Activated T-helper 1 cell treated with Interleukin-2 at 50 U/mL for 16 hours (primary cell): ENCODE data around the gene ZNF618.
"Not testable (repeated sequence)": the region's sequence is repeated elsewhere in the genome, so short reads cannot be mapped to it uniquely, and the experiment has no call there.

Source experiments
- DNase-seq: peaks from one replicate; pipeline ENCODE4 v3.0.0-alpha.2; 2020; ENCODE audit warnings: low read depth

ZNF618 gene

DNA sequence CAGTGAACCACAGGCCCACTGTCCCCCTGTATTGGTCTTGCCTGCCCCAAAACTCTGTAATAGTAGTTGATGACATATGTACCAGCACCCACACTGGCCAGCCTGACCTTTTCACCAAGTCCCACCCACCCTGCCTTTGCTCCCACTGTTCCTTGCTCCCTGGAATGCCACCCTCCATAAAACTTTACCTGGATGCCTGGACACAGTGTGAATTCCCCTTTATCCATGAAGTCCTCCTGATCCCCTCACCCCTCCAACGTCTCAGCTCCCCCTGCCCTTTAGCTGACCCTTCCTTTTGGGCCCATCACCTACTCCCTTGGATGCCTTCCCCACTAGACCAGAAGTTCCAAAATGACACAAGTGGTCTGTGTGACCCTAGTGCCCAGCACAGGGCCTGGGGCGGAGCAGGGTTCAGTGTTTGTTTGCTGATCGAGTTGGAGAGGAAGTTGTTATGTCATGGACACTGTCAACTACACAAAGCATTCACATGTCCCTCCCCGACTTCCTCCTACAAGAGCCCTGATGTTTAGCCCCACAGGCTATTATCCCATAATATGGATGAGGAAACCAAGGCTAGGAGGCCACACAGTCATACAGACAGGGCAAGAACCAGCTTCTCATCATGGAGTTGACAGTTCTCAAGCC is 185.8 kb downstream of the ZNF618 start:
- DNase-seq: no peak

DNA sequence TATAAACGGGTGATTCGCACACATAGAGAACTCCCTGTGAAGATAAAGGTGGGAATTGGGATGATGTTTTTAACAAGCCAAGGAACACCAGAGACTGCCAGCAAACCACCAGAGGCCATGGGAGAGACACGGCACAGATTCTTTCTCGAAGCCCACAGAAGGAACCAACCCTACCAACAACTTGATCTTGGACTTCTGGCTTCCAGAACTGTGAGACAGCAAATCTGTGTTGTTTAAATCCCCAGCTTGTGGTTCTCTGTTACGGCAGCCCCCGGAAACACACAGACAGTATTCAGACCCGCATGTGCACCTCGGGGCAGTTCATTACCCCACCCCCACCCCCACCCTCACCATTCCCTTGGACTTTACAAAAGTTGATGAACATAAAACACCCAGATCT is 189.2 kb downstream of the ZNF618 start:
- DNase-seq: no peak

DNA sequence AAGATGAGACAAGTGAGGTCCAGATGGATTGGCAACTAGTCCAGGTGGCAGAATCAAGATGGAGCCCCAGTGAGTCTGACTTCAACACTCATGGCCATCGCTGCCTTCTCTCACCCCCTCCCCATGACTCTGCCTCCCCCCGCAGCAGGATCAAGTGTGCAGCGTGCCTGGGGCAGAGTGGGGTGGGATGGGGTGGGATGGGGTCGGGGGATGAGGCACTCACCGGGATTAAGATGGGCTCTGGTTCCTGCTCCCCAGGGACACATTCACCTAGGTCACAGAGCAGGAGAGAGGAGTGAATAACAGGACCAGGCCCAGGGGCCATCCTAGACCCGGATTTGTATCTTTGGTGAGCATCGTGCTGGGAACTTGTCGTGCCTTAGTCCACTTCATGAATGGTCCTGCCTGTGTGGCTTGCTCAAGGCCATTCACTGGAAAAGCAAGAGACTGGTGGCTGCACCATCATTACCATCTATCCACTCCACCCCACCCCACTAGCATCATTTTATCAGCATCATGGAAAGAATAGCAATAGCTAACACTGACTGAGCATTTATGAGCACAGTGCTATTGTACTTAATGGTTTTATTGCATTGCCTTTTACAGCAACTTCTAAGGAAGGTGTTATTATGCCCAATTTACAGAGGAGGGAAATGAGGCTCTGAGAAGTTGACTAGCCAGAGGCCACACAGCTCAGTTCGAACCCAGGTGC is 193.5 kb downstream of the ZNF618 start:
- DNase-seq: no peak

DNA sequence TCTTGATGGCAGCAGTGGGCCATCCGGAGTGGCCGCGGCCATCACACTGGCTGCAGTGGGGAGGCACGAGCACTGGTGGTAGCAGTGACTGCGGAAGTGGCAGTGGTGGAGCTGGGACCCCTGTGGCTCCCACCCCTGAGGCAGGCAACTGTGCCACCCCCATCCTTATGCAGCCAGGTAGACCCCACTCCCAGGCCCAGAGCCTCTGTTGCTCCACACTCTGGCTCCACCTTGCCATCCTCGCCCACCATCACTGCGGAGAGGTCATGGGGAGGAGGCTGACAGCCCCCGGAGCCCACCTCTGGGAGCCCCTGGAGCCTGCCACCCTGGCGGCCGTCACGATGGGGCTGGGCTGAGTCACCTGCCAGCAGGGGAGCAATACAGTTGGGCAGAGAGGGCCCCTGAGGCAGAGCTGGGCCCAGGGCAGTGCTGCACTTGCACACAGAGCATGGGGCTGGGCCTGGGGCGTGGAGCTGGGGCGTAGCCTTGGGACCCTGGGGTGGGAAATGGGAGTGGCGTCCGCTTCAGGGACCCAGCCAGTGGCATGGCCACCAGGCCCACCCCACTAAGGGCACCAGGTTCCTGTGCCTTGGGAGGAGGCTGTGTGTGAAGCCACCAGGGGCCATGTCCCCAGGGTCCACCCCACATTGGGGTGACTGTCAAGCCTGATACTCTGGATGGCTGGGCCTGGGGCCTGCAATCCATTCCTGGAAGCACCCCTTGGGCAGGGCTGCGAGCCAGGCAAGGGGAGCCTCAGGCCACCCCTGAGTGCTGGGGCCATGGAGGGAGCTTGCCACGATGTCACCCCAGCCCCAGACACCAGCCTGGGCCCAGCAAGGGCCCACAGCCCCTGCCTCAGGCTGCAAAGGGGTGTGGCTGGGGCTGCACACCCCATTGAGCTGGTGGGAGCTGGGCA is 194.3 kb downstream of the ZNF618 start:
- DNase-seq: no peak

DNA sequence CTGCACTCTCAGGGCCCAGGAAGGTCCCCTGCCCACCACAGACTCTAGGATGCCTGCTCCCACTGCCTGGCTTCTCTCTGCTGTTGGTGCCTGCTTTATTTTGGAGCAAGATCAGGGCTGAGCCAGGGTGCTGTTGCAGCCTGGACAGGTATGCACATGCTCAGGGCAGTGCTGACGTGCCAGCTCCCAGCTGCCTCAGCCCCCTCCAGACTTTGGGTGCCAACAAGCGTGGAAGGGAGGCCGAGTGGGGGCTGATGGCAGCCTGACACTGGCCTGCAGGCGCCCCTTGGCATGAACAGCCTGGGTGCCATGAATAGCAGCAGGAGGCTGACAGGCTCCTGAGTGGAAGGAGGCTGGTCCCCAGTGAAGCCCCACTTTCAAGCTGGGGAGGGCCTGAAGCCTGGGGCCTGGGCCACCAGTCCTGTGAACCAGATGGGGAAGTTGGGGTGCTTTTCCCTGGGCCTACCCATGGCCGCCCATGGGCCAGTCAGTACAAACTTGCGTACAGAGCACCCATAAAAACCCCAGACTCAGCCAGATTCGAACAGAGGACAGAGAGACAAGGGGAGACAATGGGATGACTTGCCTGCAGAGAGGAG is 195.2 kb downstream of the ZNF618 start:
- DNase-seq: no peak

DNA sequence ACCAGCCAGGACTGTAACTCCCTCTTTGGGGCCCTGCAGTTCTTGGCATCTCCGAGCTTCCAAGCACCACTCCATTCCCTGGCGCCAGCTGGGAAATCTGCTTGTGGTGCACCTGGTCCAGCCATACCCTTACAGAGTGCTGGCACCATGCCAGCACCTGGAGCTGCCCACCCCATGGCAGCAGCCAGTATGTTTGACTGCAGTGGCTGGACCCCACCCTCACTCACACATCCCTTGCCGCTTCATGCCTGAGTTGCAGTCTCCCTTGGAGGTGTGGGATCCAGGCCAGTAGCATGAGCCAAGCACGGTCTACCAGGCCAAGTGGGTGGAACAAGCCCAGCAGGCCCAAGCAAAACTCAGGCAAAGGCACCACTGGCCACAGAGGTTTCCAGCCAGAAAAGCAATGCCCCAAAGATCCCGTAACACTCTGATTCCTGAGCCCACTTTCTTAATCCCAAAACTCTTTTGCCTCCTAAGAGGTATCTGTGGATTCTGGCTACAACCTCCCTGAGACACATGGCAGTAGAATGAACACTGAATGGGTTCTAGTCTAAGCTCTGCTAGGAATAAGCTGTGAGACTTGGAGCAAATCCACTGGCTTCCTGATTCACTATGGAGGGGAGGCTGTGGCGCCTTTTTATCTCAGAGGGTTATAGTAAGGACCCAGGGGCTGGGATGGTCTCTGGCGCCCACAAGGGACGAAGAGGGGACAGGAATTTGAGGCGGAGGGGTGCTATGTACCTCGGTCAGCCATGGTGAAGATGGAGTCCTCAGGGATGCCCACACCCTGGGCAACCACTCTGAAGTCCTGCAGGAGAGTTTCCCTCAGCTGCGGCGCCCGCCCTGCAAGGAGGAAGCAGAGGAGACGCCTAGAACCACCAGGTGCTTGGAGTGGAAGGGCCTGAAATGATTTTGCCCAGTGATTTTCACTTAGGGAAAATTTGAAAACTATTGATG is 196.4 kb downstream of the ZNF618 start:
- no peak for DNase-seq

DNA sequence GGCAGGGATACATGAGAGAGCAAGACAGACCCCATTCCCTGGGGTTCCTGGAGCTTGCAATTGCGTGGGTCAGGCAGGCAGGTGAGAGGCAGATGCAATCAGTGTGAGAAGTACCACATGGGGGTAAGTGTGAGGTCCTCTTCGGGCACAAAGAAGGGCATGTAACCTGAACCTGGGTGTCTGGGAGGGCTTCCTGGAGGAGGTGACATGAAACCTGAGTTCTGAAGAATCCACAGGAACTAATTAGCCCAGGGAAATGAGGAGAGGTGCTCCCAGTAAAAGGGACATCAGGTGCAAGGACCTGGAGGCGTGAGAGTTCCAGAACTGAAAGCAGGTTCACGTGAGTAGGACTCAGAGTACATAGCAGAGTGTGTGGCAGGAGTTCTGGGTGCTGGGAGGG is 199.5 kb downstream of the ZNF618 start:
- DNase-seq: no peak

DNA sequence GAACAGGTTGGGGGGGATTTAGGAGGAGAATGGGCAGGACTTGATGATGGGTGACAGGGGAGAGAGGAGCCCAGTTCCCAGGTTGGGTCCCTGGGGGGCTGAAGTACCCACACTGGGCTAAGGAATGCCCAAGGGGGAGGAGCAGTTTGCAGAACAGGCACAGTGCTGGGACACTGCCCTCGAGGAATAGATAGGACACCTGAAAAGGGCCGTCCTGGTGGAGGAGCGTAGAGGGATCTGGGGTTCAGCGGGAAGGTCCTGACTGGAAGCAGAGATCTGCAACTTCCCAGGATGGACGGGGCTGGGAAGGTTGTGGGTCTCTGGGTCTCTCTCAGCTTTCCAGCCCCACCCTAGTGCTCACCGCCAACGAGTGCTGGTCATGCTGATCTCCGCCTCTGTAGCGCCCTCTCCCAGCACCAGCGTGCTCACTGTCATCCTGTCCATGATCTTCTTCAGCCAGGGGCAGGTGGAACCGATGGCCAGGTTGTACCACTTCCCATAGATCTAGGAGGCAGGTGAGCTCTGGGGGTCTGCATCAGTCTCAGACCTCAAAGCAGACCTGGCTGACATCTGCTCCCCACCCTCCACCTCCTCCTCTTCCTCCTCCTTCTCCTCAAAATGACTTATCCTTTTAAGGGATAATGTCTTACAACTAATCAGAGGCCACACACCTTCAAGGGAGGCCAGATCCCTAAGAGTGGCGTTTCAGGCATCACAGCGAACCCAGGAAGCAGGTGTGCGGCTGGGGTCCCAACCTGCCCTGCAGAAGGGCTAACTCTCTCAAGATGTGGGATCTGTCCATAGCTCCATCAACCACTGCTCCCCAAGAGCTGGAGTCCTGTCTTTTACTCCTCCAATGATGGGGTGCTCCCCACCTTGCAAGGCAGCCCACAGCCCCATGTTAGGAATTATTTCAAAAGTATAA is 200.4 kb downstream of the ZNF618 start:
- DNase-seq: no peak

DNA sequence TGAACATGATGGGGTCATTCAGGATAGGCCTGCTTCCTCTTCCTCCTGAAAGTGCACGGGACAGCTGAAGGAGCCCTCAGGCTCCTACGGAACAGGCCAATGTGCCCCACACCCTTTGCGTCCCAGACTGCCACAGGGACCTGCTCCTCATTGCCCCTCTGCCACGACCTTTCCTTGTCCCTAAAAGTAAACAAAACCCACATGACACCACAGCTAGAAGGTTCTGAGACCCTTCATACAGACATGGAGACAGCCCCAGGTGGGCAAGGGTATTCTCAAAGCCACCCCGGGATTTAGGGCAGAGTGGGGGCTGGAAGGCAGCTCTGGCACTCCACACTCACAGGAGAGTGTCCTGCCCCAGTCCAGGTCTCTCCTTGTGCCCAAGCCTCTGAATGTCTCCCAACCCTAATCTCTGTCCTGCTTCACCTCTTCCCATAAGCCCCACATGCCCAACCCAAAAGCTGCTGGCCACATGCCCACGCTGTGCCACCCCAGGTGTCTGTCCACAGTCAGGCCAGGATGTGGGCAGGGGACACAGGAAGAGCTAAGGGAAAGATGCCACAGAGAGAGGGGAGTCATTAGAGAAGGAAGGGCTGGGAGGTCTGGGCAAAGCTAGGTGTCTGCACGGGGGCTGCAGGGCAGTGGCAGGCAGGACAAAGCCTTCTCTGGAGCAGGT is 201.2 kb downstream of the ZNF618 start:
- no peak for DNase-seq

DNA sequence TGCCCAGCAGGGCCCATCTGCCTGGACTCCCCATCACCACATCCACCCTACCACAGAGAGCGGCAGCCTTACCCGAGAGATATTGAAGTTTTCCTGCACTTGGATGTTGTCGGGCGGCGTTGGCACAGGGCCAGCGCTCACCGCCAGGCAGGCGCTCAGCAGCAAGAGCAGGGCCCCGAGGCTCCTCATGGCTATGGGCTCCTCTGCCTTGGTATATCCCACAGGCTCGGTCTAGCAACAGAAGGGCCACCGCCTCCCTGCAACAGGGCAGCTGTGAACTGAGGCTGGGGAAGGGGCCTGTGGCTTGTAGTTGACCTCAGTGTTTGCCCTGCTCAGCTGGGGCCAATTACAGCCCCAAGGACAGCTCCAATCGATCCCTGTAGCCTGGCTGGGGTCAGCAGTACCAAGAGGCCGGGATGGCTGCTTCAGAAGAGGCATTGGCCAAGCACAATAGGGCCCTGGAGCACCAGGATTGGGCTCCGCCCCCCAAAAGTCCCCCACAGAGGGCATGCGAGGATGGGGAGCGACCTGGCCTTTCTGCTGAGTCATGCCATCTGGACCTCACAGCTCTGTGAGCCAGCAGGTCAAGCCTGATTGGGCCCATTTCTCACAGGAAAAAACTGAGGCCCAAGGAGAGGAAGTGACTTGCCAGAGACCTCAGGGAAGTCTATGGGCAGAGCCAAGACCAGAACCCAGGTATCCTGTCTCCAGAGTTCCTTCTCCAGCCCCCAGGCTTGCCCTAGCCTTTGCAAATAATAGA is 202.1 kb downstream of the ZNF618 start, which contains the start of gene AMBP:
TSS of gene AMBP (minus strand) at position 280 of the 760 bp plus-strand sequence. CDS start at position 189, 91 bp downstream.
- DNase-seq: no peak

DNA sequence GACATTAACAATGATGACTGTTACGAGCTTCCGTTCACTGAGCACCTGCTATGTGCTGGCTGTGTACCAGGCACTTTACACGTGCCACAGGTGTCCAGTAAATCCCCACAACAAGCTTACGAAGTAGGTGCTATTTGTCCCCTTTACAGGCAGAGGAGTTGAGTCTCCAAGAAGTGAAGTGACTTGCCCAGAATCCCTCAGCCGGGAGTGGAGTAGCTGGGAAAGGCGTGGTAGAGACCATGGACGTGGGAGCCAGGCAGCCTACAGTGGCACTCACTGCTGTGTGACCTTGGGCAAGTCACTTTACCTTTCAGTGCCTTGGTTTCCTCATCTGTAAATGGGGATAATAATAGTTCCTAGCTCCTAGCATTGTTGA is 202.7 kb downstream of the ZNF618 start:
- no peak for DNase-seq

DNA sequence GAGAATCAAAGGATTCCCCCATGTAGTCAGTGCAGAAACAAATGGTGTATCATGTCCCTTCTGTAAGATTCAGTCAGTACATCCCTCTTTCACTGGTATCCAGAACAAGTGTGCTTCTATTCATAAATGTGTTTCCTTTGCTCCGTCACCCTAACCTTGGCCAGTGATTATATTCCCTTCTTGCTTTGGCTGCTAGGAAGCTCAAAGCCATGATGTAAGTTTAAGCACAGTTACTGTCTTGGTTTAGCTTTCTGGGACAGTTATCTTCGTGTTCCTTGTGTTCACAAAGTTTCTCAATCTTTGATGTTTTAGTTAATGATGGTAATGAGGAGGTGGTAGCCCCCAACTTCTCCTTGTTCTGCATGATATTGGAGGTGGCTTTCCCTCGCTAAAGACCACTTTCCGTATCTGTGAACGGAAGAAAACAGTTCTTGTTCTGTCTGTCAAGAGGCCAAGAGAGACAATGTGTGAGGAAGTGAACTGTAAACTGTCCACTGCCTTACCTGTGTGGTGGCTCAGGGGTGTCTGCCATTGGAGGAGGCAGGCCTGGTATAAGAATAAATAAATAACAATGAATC is 204.2 kb downstream of the ZNF618 start:
- DNase-seq: no peak

DNA sequence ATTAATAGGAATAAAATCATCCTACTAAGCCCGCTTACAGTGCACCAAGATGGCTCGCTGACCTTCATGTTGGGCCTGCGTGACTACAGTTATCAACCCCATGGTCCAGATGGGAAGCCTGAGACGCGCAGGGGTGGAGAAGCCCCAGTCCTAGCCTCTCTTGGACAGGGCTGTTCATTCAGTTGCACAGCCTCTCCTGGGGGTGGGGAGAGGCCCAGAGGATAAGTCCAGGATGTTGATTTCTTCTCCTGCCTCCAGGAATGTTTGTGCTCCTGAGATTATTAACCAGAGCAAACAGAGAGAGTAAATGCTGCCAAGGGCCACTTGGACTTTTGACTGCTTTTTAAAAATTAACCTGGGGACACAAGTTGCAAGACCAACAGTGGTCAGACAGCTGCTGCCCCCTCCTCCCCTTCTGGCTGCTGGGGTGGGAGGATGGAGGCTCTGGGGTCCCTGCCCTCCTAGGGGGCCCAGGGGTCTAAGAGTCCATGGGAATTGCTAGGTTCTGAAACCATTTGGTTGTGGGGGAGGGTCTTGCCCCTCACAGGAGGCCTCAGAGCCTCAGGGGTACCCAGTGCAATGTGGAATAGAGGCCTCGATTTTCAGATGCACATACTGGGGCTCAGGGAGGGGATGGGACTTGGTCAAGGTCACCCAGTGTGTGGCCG is 204.8 kb downstream of the ZNF618 start:
- DNase-seq: no peak

DNA sequence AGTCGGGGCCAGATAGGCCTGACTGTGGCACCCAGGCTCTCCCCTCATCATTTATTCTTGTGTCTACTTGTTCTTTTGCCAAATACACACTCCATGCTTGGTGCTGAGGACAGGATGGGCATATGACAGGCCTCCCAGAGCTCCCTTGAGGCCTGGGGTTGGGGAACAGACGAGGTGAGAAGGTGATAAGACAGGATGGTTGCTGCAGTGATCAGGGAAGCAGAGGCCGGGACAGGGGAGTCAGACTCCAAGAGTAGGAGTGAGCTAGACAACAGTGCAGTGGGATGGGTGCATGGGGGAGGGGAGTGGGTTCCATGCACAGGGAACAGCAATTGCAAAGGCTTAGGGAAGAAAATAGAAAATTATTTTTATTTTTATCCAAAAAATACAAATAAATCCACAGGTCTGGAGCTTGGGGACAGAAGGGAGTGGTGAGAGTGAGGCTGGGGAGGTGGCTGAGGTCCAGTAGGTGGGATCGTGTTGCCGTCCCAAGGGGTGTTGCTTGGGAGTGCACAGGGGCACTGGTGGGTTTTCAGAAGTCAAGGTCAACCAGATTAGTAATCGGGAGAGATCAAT is 205.4 kb downstream of the ZNF618 start:
- DNase-seq: no peak

DNA sequence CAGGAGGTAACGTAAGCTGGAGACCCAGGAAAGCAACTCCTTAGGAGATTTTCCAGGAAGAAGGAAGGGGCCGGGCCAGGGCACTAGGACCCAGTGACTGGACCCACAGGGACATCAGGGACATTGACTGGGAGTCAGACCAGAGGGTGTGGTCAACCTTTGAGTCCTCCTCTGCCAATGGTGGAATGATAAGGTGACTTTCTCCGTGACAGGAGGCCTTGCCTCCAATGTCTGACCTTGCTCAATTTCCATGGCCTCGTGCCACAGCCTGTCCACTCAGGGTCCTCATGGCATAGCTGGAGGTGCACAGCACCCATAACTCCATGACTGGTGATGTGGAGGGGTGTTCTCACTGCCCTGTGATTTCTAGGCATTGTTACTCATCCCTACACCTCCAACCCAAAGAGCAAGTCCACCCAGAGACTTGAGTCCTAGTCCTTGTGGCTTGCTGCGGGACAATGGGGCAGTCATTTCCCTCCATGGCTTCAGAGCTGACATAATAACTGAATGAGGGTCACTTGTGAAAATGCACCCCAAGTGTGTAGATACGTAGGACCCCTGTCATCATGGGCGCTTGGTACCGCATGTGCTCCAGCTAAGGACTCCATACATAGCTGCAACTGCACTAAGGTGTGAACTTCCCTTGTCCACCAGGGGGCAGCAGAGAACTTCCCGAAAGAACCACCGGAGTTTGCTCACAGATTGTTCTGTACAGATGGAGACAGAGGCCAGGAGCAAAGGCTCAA is 206.1 kb downstream of the ZNF618 start:
- DNase-seq: peak; percentile 50

DNA sequence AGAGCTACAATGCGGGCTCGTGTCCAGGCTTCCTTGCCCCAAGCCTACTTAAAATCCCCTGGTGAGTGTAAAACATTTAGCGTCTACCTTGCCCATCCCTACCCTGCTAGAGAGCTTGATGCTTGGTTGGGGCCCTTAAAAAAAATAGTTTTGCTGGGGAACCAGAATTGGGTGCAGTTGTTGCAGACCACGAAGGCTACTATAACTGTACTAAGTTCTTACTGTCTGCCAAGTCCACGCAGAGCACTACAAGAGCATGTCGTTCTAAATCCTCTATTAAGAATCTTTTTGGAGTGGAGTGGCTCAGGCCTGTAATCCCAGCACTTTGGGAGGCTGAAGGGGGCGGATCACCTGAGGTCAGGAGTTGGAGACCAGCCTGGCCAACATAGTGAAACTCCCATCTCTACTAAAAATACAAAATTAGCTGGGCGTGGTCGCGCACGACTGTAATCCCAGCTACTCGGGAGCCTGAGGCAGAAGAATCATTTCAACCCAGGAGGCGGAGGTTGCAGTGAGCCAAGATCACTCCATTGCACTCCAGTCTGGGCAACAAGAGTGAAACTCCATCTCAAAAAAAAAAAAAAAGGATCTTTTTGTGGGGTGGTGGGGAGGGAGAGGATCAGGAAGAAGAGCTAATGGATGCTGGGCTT is 206.8 kb downstream of the ZNF618 start:
- not testable (repeated sequence) for DNase-seq
